NCI-H1417 (cell line): ENCODE measurements around the gene TTC23.

Experiments used
- DNase-seq, 3 experiments: peaks; one replicate each; lab custom pipeline; 2025; lab: John Stamatoyannopoulos, UW

Gene TTC23

DNA sequence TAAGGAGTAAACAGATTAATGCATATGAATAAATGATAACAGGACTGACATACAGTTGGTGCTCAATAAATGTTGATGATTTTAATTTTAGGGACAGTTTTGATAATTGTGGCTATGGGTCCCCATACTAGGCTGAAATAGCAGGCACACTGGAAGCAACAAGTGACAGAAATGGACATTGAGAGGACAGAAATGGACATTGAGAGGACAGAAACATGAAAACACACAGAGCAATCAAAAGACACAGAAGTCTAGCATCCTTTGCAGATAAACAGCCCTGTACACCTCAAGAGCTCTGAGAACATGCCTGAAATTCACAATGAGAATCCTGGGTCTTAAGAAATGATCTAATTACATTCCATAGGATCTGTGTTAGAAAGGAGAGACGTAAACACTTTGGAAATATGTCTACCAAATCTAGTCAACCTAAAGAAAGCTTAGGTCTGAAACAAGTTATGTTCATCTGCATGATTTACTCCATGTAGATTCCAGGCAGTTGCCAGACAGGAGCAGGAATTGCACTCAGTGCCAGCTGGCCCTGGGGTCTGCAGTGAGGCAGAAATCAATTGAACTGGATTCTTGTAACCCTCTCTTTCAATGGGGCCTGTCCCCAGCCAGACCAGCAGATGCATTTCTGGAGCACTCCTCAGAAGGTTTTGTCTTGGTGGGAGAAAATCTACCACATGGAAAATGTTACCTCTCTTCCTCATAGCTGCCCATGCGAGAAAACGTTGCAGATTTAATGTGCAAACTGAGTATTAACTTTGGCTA, 84.2 kb downstream of the TTC23 start:
- DNase-seq, result no peak

DNA sequence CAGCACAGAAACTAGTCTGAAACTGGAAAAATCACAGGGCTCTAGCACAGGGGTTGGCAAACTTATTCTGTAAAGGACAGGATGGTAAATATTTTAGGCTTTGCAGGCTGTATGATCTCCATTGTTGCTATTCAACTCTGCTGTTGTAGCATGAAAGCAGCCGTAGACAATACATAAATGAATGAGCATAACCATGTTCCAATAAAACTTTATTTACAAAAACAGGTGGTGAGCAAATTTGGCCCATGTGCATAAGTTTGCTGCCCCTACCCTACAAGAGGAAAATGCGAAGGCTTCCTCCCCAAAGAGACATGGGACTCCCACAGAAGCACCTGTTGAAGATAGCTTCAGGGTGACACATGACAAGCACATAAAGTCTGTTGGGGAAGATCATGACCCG, 85.3 kb downstream of the TTC23 start:
- DNase-seq, result no peak

DNA sequence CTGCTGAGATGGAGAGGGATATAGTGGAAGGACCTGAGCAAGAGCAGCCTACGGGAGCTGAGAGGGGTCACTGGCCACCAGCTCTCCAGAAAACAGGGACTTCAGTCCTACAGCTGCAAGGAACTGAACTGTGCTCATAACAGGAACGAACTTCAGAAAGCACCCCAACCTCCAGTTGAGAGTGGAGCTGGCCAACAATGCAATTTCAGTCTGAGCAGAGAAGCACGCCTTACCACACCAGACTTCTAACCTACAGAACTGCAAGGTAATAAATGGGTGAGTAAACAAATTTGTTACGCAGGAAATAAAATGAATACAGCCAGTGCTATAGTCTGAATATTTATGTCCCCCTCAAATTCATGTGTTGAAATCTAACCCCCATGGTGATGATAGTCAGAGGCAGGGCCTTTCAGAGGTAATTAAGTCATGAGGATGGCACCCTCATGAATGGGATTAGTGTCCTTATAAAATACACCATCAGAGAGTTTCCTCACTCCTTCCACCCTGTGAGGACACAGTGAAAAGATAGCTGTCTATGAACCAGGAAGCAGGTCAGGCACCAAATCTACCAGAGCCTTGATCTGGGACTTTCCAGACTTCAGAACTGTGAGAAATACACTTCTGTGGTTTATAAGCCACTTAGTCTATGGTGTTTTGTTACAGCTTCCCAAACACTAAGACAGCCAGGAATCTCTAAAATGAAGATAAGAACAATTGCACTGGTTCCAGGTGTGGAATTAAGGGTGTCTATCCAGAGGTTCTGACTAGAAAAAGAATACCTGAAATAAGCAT, 85.9 kb downstream of the TTC23 start:
- no peak for DNase-seq

DNA sequence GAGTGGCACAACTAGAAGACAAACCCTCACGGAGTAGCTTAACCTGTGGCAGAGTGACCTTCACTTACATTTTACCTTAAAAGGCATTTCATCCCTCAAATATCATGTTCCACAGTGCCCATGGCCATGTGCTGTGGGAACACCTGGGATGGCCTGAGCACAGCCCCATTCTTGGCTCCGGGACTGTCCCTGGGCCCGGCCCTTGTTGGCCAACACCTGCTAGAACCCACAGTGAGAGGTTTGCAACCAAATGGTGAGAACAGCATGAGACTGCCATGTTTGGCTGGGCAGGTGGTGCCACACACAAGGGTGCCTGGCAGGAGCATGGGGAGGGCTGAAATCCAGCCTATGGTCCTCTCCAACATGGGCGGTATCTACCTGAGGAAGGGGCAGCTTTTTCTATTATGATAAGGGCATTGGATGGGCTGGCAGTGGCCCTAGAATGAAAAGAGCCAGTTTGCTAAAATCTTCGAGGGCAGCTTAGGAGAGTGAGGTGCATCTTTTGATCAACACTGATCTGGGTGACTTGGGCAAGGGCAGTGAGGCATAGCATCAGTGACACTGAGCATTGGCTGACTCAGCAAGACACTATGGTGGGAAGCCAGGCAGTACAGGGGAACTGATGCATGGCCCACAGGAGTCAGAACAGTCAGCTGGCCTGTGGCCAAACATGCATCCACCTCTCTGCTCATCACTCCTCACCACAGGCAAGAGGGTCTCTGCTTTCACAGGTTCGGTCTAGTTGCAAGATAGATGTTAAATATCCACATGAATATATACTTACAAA, 90.6 kb downstream of the TTC23 start:
- no peak for DNase-seq

DNA sequence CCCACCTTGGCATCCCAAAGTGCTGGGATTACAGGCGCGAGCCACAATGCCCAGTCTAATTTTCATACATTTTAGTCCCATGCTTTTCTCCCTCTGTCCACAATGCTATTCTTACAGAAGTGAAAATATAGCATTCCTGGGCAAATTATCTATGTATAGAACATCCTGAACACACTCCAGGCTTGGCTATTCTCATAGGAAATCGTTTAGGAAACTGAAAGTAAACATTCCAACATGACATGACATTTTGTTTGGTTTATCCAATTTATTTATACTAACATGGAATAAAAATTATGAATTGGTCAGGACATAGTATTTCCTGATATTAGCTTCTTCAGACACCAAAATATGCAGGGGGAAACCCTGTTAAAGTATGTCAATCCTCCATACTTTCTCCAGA, 91.9 kb downstream of the TTC23 start:
- no peak for DNase-seq

DNA sequence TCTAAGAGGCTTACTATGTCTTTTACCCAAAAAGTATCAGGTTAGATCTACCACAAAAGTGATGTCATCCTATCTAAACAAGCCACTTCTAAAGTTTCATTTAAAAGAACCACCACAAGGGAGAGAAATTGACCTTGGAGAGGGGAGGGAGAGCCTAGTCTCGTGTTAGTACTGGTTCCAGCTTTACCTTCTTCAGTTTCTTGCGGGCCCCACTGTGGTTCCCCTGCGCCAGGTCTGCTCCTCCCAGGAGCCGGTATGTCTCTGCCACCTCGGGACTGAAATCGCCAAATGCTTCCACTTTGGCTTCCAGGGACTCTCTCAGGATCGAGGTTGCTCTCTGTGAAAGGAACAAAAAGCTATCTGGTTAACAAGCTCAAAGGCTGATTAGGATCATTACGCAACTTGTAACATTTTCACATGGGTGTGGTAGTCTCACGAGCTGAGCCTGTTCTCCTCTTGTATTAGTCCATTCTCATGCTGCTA, 93.4 kb downstream of the TTC23 start:
- no peak for DNase-seq

DNA sequence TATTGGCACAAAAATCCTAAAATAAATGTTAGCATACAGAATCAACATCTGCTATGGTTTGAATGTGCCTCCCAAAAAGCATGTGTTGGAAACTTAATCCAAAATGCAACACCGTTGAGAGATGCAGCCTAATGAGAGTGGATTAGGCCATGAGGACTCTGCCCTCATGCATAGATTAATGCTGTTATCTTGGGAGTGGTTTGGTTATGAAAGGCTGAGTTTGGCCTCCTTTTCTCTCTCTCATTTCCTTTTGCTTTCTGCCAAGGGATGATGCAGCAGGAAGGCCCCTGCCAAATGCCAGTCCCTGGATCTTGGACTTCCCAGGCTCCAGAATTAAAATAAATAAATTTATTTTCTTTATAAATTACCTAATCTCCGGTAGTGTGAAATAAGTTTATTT, 95.1 kb downstream of the TTC23 start:
- DNase-seq, result no peak

DNA sequence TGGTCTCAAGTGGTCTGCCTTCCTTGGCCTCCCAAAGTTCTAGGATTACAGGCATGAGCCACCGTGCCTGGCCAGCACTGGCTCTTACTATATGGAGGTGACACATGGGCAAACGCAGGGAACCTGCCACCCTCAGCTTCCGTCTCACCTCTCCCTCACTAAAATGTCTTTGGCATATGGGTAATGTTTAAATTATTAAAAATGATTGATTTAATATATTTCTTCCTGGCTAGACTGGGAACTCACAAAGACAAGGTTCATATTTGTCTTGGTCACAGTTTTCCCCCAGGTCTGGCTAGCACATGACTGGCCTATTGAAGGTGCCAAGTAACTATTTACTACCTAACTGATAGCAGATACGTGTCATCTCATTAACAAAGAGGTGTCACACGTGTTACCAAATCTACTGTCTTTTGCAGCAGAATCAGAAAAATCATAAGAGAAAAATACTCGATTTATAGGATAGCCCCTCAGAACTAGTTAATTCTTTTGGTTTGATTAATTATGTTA, 96.3 kb downstream of the TTC23 start:
- DNase-seq, result no peak

DNA sequence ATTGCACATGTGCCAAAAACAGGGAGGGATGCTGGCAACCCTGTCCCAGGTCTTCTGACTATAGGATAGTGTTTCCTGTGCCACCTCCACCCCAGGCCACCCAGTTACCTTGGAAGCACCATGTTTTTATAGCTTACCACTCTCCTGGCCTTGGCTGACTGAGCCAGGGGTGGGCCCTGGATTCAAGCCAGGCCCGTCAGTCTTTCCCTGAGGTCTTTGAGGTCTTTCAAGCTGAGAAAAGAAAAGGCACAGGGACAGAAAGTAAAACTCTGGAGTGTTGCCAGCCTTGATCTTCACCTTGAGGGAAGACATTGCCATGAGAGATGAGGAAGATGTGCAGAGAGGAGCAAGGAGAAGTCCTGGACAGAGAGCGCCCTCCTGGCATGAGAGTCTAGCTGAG, 98.2 kb downstream of the TTC23 start:
- no peak for DNase-seq

DNA sequence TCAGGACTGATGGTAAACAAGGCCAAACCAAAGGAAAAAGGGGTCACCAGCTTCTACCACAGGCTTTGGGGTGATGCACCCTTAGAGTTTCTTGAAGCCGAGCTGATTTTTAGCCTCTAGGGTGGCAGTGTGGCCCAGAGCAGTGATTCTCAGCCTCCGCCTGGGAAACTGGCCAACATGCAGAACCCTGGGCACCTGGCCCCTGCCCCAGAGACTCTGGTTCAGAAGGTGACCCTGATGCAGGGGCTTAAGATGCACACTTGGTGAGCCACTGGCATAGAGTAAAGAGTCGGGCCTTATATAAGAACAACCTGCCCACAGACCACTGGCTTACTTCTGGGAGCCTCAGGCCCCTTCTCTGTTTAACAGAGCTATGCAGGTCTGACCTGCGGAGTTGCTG, 100.0 kb downstream of the TTC23 start:
- DNase-seq, result no peak

DNA sequence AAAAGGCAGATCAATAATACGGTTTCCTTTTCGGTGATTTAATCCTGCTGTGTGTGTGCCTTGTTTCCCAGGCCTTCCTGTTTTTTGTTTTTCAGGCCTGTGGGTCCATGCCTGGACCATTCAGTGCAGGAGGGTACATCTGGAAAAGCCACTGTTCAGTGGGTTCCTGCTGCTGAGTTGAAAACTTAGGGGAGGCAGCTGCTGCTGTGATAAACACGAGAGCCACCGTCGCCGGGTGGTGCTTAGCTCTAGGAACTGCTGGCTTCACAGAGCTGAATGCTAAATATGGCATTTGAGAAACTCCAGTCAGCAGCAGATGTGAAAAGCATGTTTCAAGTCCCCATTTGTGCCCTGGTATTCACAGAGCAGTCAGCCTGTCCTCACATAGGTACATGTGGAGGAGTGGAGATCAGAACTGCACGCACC, 100.5 kb downstream of the TTC23 start:
- DNase-seq, result peak in 1 of 3 experiments; percentile 19

DNA sequence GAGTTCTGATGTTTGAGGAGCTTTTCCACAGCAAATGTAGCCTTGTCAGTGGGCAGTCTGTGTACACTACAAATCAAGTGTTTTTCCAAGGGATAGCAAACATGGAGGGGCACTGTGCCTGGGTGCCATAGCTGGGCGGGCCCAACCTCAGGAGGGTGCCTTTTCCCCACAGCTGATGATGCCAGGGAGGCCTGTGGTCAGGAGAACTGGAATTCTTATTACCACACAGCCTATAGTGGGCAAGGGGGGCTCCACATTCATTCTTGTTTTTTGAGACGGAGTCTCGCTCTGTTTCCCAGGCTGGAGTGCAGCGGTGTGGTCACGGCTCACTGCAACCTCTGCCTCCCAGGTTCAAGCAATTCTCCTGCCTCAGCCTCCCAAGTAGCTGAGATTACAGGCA, 102.7 kb downstream of the TTC23 start:
- no peak for DNase-seq

DNA sequence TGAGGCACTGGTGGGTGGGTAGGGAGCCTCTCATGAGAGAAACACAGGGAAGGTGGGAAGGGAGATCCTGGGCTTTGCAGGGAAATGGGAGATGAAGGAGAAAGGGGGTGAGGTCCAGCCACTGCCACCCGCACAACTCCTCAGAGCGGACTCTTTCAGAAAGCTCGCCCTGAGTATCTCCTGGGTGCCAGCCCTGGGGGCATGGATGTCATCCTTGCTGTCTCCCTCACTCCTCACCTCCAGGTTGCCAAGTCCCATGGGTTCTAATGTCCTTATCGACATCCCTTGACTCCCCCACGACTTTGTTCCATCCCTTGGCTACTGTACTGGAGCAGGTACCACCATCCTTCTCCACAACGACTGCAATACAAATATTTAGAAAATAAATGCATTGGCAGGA, 103.6 kb downstream of the TTC23 start:
- DNase-seq, result no peak

DNA sequence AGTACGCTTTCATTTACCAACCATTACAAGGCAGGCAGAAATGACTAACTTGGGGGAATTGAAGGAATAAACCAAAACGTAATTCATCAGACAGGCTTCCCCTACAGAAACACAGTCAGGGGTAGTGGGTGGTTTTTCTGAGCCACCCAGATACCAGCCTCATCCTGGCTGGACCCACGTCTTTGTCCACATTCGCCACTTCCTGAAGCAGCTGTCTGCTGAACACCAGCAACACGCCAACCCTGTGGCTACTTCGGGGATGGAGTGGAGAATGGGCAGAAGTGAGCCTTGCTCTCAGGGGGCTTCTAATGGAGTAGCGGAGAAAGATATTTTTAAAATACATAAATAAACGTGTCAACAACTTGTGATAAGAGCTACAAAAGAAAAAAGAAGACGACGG, 104.4 kb downstream of the TTC23 start:
- no peak for DNase-seq

DNA sequence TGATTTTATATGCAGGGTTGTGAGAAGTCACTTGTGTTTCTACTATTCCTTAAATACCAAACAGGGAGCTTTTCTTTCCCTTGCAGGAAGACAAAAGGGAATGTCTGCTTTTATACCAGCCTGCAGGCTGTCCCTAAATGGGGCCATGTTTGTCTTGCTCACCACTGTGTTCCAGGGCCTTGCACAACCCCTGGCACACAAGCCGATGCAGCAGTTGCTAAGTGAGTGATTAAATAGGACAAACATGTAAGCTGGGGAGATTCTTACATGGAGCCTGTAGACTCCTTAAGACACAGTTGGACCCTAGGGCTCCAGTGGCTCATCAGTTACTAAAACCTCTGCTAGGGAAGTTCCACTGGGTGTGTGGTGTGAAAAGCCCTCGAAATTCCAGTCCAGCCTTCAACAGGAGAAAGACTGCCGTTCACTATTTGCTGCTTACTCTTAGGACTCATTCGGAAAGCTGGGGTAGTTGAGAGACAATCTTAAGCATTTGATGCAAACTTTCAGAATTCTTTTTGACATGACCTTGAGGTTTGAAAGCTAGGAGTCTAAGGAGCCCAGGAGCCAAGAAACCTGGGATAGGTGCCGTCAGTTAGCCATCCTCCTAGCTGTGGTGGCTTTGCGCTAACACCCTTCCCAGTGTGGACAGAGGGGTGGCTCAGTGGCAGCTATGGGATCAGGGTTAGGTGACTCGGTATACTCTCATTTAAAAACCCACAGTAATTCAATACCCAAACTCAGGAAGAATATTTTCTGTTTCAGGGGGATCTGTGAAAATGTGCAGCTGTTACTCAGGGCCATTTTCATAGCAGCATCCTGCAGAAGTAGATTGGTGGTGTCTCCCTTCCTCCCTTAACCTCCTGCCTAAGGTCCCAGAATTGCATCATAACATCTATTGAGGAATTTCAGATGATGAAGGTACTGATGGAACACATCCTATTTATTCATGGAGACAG, 105.4 kb downstream of the TTC23 start:
- DNase-seq, result peak in 2 of 3 experiments; percentile 50 to 68

DNA sequence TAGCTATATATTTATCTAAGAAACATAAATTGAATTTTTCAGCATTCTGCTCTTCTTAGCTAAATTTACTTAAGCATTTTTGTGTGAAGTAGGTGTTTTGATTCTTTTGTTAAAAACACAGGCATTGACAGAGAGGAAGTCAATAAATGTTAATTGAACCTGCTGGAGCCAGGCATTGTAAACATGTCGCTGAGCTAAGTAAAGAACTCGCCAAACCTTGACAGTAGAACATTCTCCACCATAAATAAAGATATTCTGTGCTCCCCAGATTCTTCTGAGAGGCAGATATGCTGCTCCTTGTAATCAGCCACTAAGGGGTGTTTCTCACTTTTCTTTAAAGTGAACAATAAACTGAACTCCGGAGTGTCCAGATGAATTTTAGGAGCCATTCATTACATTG, 106.1 kb downstream of the TTC23 start:
- peak in 2 of 3 experiments; percentile 48 to 78 for DNase-seq

DNA sequence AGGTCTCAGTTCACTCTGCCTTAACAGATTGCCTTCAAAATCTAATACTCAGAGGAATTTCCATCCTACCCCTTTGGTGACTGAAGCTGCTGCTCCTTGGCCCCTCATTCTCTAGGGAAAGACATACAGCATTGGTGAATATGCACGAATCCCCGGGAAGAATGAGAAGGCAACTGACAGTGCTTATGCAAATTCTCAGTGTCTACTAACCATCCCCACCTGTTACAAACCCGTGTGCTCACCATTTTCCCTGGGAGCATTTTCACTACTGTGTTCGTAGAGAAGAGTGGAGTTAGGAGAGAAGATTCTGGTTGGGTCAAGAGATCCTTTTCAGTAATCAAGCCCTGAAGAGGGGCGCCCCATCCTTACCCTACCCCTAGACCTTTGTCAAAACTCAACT, 106.8 kb downstream of the TTC23 start:
- peak in 1 of 3 experiments; percentile 51 for DNase-seq

DNA sequence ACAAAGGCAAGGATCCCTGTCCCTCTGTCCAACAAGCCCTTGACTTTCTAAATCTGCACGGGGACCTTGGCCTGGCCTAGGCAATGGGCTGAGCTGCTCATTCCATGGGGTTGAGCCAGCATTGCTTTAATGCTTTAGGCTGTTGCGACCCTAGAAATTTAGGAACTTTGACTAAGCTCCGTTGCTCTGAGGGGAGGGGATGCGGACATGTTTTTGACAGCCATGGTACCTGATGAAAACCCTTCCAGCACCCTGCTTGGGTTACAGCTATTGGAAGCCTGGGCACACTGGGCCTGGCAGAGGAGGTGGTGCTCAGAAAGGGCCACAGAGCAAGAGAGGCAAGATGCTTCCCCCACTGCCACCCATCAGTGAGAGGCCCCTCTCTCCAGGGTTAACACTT, 107.4 kb downstream of the TTC23 start:
- DNase-seq, result no peak

DNA sequence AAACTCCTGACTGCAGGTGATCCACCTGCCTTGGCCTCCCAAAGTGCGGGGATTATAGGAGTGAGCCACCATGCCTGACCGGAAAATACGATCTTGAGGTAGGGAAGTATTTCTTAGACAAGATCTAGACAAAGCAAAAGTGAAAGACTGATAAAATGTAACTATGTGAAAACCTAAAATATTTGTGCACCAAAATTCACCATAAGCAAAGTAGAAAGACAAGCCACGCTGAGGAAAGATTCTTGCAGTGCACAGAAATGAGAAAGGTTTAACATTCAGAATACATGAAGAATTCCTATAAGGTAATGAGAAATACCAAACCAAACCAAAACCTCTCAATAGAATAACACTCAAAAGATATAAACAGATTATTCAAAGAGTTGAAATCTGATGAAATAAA, 108.8 kb downstream of the TTC23 start:
- DNase-seq, result no peak

DNA sequence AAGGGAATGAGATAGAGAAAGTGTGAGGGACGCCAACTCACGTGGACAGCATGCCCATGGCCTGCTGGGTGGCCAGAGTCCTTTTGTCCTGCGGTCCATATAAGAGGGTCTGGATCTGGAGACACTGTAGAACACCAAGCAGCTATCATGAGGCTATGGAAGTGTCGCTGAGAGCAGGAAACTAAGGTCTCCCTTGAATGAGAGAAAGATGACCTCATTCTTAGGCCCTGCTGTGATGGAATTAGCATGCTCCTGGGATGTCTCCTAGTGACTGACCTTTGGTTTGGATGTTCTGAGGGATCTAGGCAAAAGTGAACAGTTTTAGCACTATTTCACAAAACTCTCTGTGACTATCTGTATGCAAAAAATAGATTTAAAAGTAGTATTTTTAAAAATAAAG, 110.1 kb downstream of the TTC23 start:
- DNase-seq, result no peak

DNA sequence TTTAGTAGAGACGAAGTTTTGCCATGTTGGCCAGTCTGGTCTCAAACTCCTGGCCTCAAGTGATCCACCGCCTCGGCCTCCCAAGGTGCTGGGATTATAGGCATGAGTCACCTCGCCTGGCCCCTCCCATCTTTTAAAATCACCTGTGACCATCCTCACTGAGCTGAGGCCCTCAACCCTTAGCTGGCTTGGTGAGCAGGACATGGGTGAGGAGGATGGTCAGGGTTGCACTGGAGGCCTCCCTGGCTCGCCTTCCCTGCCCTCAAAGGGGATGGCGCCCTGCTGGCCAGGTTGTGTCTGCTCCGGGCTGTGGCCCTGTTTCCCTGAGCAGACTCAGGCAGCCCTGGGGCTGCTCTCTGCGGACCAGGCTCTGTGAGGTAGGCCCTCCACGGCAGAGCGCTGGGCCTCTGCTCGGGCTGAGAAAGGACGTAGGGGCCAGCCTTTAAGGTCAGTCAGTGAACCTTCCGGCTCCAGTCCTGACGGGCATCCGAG, 110.8 kb downstream of the TTC23 start:
- no peak for DNase-seq
